T-helper 1 cell (primary cell): ENCODE measurements around the gene VCX3B.
"Not testable (repeated sequence)": the region's sequence is repeated elsewhere in the genome, so short reads cannot be mapped to it uniquely, and the experiment has no call there.

ENCODE experiments used
- DNase-seq, 5 donors: peaks; one replicate each; pipeline ENCODE4 v3.0.0-alpha.2; 2012 to 2020
- total RNA-seq, 4 donors: gene quantifications; one replicate each; lab custom pipeline; 2026; lab: John Stamatoyannopoulos, UW

VCX3B gene
- total RNA-seq, result 0 reads per million in 4 donors

- not testable (repeated sequence) for DNase-seq
Measured at GRCh38 chrX:8464530-8464929, at the start of gene VCX3B. Gene VCX3B (plus strand): TSS chrX:8464830. CDS start chrX:8465451, 621 bp downstream.

GRCh38 chrX:8418301-8418700 is 46.3 kb upstream of the VCX3B start:
- no peak for DNase-seq

- DNase-seq, result no peak
Measured at GRCh38 chrX:8424912-8425311, 39.7 kb upstream of the VCX3B start.

- no peak for DNase-seq
Measured at GRCh38 chrX:8429692-8430249, 34.9 kb upstream of the VCX3B start.

GRCh38 chrX:8430444-8430843 is 34.2 kb upstream of the VCX3B start:
- no peak for DNase-seq

- no peak for DNase-seq
Measured at GRCh38 chrX:8432396-8432795, 32.2 kb upstream of the VCX3B start.

GRCh38 chrX:8433109-8434062 is 31.2 kb upstream of the VCX3B start:
- DNase-seq, result no peak

- DNase-seq, result no peak
Measured at GRCh38 chrX:8447368-8447767, 17.3 kb upstream of the VCX3B start.

GRCh38 chrX:8452343-8452742 is 12.3 kb upstream of the VCX3B start:
- not testable (repeated sequence) for DNase-seq

GRCh38 chrX:8453611-8454010 is 11.0 kb upstream of the VCX3B start:
- no peak for DNase-seq

- DNase-seq, result no peak
Measured at GRCh38 chrX:8455557-8455956, 9.1 kb upstream of the VCX3B start.

GRCh38 chrX:8462488-8462887 is 2.1 kb upstream of the VCX3B start:
- no peak for DNase-seq

- DNase-seq, result no peak
Measured at GRCh38 chrX:8484360-8484949, 19.8 kb downstream of the VCX3B start.

- not testable (repeated sequence) for DNase-seq
Measured at GRCh38 chrX:8495036-8495435, 30.4 kb downstream of the VCX3B start.

- no peak for DNase-seq
Measured at GRCh38 chrX:8500203-8500602, 35.6 kb downstream of the VCX3B start.

GRCh38 chrX:8502101-8502500 is 37.5 kb downstream of the VCX3B start:
- DNase-seq, result not testable (repeated sequence)

- no peak for DNase-seq
Measured at GRCh38 chrX:8504451-8504850, 39.8 kb downstream of the VCX3B start.
